DND-41 (cell line): ENCODE results near the gene IGFLR1.

ENCODE experiments used
- EZH2 ChIP-seq: IDR thresholded peaks from 3 replicates; pipeline ENCODE4 v1.6.1; 2012; ENCODE audit warnings: borderline replicate concordance, low read depth, mild to moderate bottlenecking, moderate library complexity, low read length, inconsistent platforms; ENCODE audit not compliant: severe bottlenecking
- TF ChIP-seq, protein P1 (sequence below): IDR thresholded peaks from 2 replicates; pipeline ENCODE4 v1.5.1; 2012; ENCODE audit warnings: borderline replicate concordance, low read length, moderate library complexity, mild to moderate bottlenecking; ENCODE audit not compliant: poor library complexity, severe bottlenecking; ENCODE audit errors: extremely low read depth

DNA sequence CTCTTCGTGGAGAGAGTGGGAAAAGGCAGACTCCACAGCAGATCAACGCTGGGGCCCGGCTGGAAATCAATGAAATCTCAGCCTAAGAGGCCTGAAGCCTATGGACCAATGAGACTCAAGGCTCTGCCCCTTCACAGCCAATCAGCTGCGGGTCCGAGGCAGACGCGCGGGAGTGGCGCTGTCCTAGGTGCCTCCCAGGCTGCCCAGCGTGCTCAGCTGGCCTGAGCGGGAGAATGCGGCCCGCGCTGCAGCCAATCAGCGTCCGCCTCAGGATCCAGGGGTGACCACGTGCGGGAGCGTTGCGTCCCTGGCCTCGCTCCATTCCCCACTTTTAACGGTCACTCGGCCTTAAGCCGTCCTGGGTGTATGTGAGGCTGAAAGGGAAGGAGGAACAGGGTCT lies 38.0 kb downstream of the IGFLR1 start, which contains the start of gene ZBTB32:
- TF ChIP-seq, protein P1, sequence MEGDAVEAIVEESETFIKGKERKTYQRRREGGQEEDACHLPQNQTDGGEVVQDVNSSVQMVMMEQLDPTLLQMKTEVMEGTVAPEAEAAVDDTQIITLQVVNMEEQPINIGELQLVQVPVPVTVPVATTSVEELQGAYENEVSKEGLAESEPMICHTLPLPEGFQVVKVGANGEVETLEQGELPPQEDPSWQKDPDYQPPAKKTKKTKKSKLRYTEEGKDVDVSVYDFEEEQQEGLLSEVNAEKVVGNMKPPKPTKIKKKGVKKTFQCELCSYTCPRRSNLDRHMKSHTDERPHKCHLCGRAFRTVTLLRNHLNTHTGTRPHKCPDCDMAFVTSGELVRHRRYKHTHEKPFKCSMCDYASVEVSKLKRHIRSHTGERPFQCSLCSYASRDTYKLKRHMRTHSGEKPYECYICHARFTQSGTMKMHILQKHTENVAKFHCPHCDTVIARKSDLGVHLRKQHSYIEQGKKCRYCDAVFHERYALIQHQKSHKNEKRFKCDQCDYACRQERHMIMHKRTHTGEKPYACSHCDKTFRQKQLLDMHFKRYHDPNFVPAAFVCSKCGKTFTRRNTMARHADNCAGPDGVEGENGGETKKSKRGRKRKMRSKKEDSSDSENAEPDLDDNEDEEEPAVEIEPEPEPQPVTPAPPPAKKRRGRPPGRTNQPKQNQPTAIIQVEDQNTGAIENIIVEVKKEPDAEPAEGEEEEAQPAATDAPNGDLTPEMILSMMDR = no peak
- no peak for TF ChIP-seq EZH2
